Fibroblast of mammary gland (primary cell): Measurements from ENCODE around the gene LCLAT1.

Experiments
- DNase-seq: peaks from one replicate; pipeline ENCODE4 v3.0.0-alpha.2; 2010; ENCODE audit warnings: low read depth
- H3K4me3 ChIP-seq: 2 replicates; pipeline ENCODE4 v1.5.1; 2011; ENCODE audit warnings: low read depth, mild to moderate bottlenecking, low read length, moderate library complexity; ENCODE audit not compliant: control insufficient read depth
- TF ChIP-seq, protein P1 (sequence below): conservative IDR thresholded peaks from 2 replicates; pipeline ENCODE4 v1.5.1; 2011; ENCODE audit warnings: low read depth, low read length, inconsistent platforms; ENCODE audit not compliant: control insufficient read depth, insufficient read depth

LCLAT1 gene

DNA sequence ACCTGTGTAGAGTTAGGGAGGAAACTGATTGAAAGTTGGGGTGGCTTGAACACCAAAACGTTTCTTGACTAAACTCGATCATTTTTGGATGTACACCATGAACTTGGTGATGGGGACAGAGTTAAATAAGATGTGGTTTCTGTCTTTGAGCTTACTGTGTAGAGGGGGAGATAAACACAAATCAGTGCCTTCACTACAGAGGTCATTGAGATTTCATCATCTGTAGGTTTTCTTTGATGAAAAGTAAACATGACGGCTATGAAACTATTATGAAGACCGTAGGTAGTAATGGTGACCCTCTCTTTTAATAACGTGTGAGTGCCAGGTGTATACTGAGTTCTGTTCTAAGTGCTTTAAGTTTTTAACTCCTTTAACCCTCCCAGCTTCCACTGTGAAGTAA is 6.5 kb downstream of the LCLAT1 start:
- no peak for DNase-seq
- TF ChIP-seq, protein P1, sequence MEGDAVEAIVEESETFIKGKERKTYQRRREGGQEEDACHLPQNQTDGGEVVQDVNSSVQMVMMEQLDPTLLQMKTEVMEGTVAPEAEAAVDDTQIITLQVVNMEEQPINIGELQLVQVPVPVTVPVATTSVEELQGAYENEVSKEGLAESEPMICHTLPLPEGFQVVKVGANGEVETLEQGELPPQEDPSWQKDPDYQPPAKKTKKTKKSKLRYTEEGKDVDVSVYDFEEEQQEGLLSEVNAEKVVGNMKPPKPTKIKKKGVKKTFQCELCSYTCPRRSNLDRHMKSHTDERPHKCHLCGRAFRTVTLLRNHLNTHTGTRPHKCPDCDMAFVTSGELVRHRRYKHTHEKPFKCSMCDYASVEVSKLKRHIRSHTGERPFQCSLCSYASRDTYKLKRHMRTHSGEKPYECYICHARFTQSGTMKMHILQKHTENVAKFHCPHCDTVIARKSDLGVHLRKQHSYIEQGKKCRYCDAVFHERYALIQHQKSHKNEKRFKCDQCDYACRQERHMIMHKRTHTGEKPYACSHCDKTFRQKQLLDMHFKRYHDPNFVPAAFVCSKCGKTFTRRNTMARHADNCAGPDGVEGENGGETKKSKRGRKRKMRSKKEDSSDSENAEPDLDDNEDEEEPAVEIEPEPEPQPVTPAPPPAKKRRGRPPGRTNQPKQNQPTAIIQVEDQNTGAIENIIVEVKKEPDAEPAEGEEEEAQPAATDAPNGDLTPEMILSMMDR, result no peak
- H3K4me3 ChIP-seq, result no peak overlapping the region

DNA sequence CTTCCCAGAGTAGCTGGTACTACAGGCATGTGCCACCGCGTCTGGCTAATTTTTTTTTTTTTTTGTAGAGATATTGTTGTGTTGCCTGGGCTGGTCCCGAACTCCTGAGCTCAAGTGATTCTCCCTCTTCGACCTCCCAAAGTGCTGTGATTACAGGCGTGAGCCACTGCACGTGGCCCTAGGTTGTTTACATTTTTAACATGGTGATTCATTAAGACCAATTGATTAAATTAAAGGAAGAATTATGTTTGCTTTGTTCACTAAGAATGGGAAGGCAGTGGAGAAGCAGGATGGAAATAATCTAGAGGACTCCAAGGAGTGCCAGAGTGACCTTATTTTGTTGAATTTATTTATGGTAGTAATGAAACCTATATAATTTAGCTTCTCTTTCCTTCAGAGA is 7.5 kb downstream of the LCLAT1 start:
- DNase-seq, result no peak
- TF ChIP-seq, protein P1, result no peak
- no peak overlapping the region for H3K4me3 ChIP-seq

DNA sequence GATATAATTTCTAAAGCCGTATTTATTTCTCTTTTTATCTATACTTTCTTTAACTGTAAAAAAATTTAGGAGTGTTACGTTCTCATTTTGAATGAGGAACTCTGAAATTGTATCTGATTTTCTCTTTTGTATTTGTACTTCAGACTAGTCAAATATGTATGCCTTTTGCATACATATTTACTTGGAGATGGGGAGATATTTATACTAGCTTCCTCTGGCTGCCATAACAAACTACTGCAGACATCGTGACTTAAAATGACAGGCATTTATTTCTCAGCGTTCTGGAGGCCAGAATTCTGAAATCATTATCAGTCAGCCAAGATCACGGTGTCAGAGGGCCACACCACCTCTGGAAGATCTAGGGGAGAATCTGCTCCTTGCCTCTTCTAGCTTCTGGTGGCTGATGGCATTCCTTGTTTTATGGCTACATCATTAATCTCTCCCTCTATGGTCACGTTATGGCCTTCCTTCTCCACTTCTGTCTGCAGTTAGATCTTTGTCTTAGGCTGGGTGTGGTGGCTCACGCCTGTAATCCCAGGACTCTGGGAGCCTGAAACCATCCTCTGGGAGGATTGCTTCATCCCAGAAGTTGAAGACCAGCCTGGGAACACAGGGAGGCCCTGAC is 8.2 kb downstream of the LCLAT1 start:
- no peak for DNase-seq
- TF ChIP-seq, protein P1, result no peak
- no peak overlapping the region for H3K4me3 ChIP-seq

DNA sequence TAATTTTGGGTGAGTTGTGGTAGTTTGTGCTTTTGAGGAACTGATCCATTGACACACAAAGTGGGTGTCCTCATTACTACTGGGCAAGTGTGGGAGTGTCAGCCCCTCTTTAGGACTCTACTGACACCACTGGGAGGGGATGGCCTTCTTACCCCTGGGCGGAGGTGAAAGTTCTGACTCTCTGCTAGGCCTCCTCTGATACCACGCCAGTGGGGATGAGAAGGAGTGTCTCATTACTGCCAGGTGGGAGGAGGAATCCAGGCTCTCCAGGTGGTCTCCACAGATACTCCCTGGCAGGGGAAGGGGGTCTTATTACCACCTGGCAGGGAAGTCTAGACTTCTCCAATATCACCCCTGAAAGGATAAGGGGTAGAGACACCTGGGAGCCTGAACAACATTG is 9.1 kb downstream of the LCLAT1 start:
- TF ChIP-seq, protein P1, result no peak
- no peak for DNase-seq
- H3K4me3 ChIP-seq, result no peak overlapping the region

DNA sequence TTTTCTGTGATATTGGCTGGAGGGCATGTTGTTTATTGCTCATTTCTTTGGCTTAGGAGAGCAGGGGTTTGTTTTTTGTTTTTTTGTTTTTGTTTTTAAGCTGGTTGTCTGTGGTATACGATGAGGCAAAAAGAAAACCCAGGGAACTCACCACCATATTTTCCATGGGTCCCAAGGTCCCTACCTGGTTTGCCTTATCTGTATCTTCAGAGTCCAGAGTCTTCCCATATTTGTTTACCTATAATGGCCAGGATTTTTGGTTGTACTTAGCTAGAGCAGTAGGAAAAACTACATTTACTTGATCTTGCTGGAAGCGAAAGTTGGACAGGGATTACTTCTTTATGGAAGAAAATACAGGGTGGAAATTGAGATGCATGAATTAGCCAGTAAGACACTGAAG is 9.5 kb downstream of the LCLAT1 start:
- DNase-seq, result no peak
- TF ChIP-seq, protein P1, result no peak
- no peak overlapping the region for H3K4me3 ChIP-seq

DNA sequence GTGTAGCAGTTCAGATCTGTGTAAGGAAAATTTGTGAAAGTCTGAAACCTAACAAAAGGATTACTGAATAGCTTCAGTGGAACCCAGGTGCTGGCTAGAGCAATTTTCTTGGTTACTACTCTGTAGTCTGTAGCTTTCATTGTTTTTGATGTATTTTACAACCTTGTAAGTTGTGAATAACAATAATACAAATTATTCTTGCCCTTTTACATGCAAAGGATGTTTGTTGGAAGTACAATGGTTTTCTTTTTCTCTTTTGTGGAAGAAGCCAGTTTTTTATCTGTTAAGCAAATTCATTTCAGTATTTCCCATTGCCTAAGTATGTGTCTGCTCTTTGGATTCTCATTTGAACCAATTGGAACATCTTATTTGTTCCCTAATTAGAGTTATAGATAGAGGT is 10.2 kb downstream of the LCLAT1 start:
- no peak for DNase-seq
- TF ChIP-seq, protein P1, result no peak
- H3K4me3 ChIP-seq, result no peak overlapping the region

DNA sequence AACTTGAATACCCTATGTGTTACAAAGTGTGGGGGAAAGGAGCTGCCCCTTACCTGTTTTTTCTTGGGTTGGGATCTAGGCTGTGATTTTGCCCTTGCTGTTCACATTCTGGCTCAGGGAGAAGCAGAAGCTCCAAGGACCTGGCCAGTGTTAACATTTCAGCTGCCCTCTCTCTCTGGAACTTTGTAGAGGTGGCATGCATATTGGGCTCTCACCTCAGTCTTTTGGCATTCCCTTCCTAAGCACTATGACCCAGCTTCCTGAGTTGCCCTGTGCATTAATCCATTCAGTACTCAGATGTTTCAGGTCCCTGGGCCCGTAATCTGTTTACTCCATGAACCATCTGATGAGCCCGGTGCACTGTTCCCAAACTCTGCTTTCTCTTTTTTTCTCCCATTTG is 12.1 kb downstream of the LCLAT1 start:
- TF ChIP-seq, protein P1, result no peak
- DNase-seq, result no peak
- no peak overlapping the region for H3K4me3 ChIP-seq
